Hepatocyte (in vitro differentiated cells): ENCODE results near the gene TP53. TPM values are rescaled to one million over a fixed set of nuclear protein-coding genes. Genes with fewer than 3 reads are reported as not detected.
"Not testable (repeated sequence)": the region's sequence is repeated elsewhere in the genome, so short reads cannot be mapped to it uniquely, and the experiment has no call there.

ENCODE experiments used
- DNase-seq: peaks from one replicate; pipeline ENCODE4 v3.0.0-alpha.2; 2016; ENCODE audit warnings: low spot score
- H2AFZ ChIP-seq: fragments of 200-600 bp; sonication (generic); 2 replicates; pipeline ENCODE4 v1.6.0; 2016; ENCODE audit warnings: antibody characterized with exemption, mild to moderate bottlenecking
- H3K27ac ChIP-seq: fragments of 200-600 bp; sonication (generic); 2 replicates; pipeline ENCODE4 v1.5.1; 2016; ENCODE audit warnings: mild to moderate bottlenecking
- H3K27me3 ChIP-seq: fragments of 200-600 bp; sonication (generic); 2 replicates; pipeline ENCODE4 v1.6.1; 2016
- H3K36me3 ChIP-seq: fragments of 200-600 bp; sonication (generic); replicated peaks from 2 replicates; pipeline ENCODE4 v1.5.1; 2016; ENCODE audit warnings: low read depth; ENCODE audit not compliant: insufficient read depth
- H3K4me1 ChIP-seq: fragments of 200-600 bp; sonication (generic); 2 replicates; pipeline ENCODE4 v1.5.1; 2016; ENCODE audit warnings: mild to moderate bottlenecking, moderate library complexity; ENCODE audit not compliant: insufficient read depth
- H3K4me2 ChIP-seq: fragments of 200-600 bp; sonication (generic); 2 replicates; pipeline ENCODE4 v1.6.0; 2016
- H3K4me3 ChIP-seq: fragments of 200-600 bp; sonication (generic); 2 replicates; pipeline ENCODE4 v1.5.1; 2016; ENCODE audit warnings: mild to moderate bottlenecking
- H3K79me2 ChIP-seq: fragments of 200-600 bp; sonication (generic); 2 replicates; pipeline ENCODE4 v1.6.0; 2017; ENCODE audit warnings: mild to moderate bottlenecking
- H3K9me2 ChIP-seq: fragments of 200-600 bp; sonication (generic); replicated peaks from 2 replicates; pipeline ENCODE4 v1.6.0; 2017; ENCODE audit warnings: mild to moderate bottlenecking; ENCODE audit not compliant: insufficient read depth
- H3K9me3 ChIP-seq: fragments of 200-600 bp; sonication (generic); 2 replicates; pipeline ENCODE4 v1.5.1; 2016; ENCODE audit warnings: low read depth, mild to moderate bottlenecking
- H4K20me1 ChIP-seq: fragments of 200-600 bp; sonication (generic); 2 replicates; pipeline ENCODE4 v1.6.0; 2016; ENCODE audit warnings: mild to moderate bottlenecking; ENCODE audit not compliant: insufficient read depth, poor library complexity, severe bottlenecking
- CTCF ChIP-seq: fragments of 200-600 bp; sonication (generic); IDR thresholded peaks from 2 replicates; pipeline ENCODE4 v1.5.1; 2016; ENCODE audit warnings: antibody characterized with exemption, mild to moderate bottlenecking; ENCODE audit not compliant: poor library complexity
- EZH2 ChIP-seq: fragments of 200-600 bp; sonication (generic); IDR thresholded peaks from 2 replicates; pipeline ENCODE4 v1.6.1; 2016; ENCODE audit warnings: antibody characterized with exemption, mild to moderate bottlenecking, borderline replicate concordance
- EZH2phosphoT487 ChIP-seq: fragments of 200-600 bp; sonication (generic); IDR thresholded peaks from one replicate; pipeline ENCODE4 v1.6.1; 2018; ENCODE audit warnings: antibody characterized with exemption, mild to moderate bottlenecking, low read depth, moderate library complexity; ENCODE audit not compliant: unreplicated experiment, severe bottlenecking
- WGBS: methylation state at CpG from one replicate; pipeline ENCODE4 v1.1.6; 2016; ENCODE audit warnings: low lambda C conversion rate; ENCODE audit errors: missing lambda C conversion rate; 5-methylcytosine and 5-hydroxymethylcytosine counted together
- polyA plus RNA-seq: library from polyadenylated mRNA; unstranded; fragments of >200 nt; fragmentation: Nextera tagmentation; extraction: Ambion mirVana; gene quantifications from 2 replicates; pipeline ENCODE4 v1.2.1, GENCODE V29; 2016
- total RNA-seq: library from RNA; depleted of rRNA; stranded (reverse); fragments of >200 nt; gene quantifications from 2 replicates; pipeline ENCODE4 v1.2.3, GENCODE V29; 2014

The TP53 gene
- total and polyA plus RNA-seq, 2 experiments from 2014 or later, result 29.6 to 31.7 TPM

- no peak overlapping the region for H3K27ac ChIP-seq
- TF ChIP-seq EZH2, result no peak
- TF ChIP-seq CTCF, result no peak
- TF ChIP-seq EZH2phosphoT487, result no peak
- H3K4me2 ChIP-seq, result no peak overlapping the region
- H3K9me2 ChIP-seq, result no peaks in the 10 kb centered on the region
- no peaks in the 10 kb centered on the region for H3K9me3 ChIP-seq
- no peaks in the 10 kb centered on the region for H4K20me1 ChIP-seq
- H3K36me3 ChIP-seq, result no peaks in the 10 kb centered on the region
- 72% methylated on average over 9 of the region's 9 CpGs for WGBS
- H3K4me3 ChIP-seq, result no peak overlapping the region
- H3K27me3 ChIP-seq, result peaks cover 14% of the 10 kb centered on the region
- H3K79me2 ChIP-seq, result no peaks in the 10 kb centered on the region
- peaks cover 3% of the 10 kb centered on the region for H3K4me1 ChIP-seq
- H2AFZ ChIP-seq, result no peak overlapping the region
- DNase-seq, result no peak
Measured at GRCh38 chr17:7646457-7646856, 40.8 kb downstream of the TP53 start.

GRCh38 chr17:7644775-7645174 lies 42.5 kb downstream of the TP53 start:
- Histone ChIP-seq H4K20me1 (no peaks in the 10 kb centered on the region), H3K79me2 (no peaks in the 10 kb centered on the region), H3K9me2 (no peaks in the 10 kb centered on the region), H3K4me2 (no peak overlapping the region), H3K4me3 (no peak overlapping the region), H3K27ac (no peak overlapping the region), H3K4me1 (no peaks in the 10 kb centered on the region), H2AFZ (no peak overlapping the region), H3K27me3 (peaks cover 6% of the 10 kb centered on the region), H3K36me3 (no peaks in the 10 kb centered on the region), H3K9me3 (no peaks in the 10 kb centered on the region)
- 93% methylated on average over 4 of the region's 4 CpGs for WGBS
- no peak for TF ChIP-seq CTCF
- no peak for TF ChIP-seq EZH2phosphoT487
- TF ChIP-seq EZH2, result no peak
- DNase-seq, result no peak

DNA sequence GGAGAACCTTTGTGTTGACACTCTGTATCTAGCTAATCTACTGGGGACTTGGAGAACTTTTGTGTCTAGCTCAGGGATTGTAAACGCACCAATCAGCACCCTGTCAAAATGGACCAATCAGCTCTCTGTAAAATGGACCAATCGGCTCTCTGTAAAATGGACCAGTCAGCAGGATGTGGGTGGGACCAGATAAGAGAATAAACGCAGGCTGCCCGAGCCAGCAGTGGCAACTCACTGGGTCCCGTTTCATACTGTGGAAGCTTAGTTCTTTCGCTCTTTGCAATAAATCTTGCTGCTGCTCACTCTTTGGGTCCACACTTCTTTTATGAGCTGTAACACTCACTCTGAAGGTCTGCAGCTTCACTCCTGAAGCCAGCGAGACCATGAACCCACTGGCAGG lies 45.7 kb downstream of the TP53 start:
- H3K4me3 ChIP-seq, H3K4me1 ChIP-seq, H3K9me3 ChIP-seq, H3K4me2 ChIP-seq, H2AFZ ChIP-seq, H3K36me3 ChIP-seq, H3K9me2 ChIP-seq, H4K20me1 ChIP-seq, H3K27ac ChIP-seq, DNase-seq, H3K27me3 ChIP-seq, H3K79me2 ChIP-seq: not testable (repeated sequence)
- WGBS, result 72% methylated on average over 7 of the region's 7 CpGs

GRCh38 chr17:7640783-7641182 lies 46.5 kb downstream of the TP53 start:
- no peaks in the 10 kb centered on the region for H3K9me2 ChIP-seq
- H3K27me3 ChIP-seq, result no peaks in the 10 kb centered on the region
- no peak overlapping the region for H3K27ac ChIP-seq
- no peak for DNase-seq
- H3K4me1 ChIP-seq, result no peaks in the 10 kb centered on the region
- WGBS, result 99% methylated on average over 24 of the region's 26 CpGs
- H3K4me2 ChIP-seq, result no peak overlapping the region
- H3K36me3 ChIP-seq, result no peaks in the 10 kb centered on the region
- TF ChIP-seq CTCF, result no peak
- no peak for TF ChIP-seq EZH2phosphoT487
- no peak for TF ChIP-seq EZH2
- no peak overlapping the region for H3K4me3 ChIP-seq
- no peaks in the 10 kb centered on the region for H4K20me1 ChIP-seq
- H2AFZ ChIP-seq, result no peak overlapping the region
- H3K9me3 ChIP-seq, result no peaks in the 10 kb centered on the region
- H3K79me2 ChIP-seq, result no peaks in the 10 kb centered on the region
